GM21423 (cell line): ENCODE measurements around the gene KRTCAP3.
A peak's percentile ranks its signal among the peaks of the same experiment; 100 is the strongest.
"Not testable (repeated sequence)": the region's sequence is repeated elsewhere in the genome, so short reads cannot be mapped to it uniquely, and the experiment has no call there.

Source experiments
- ATAC-seq: cut with Tn5 transposase; IDR thresholded peaks from one replicate; pipeline ENCODE4 v1.9.1; 2021; ENCODE audit warnings: mild to moderate bottlenecking, moderate library complexity; ENCODE audit not compliant: unreplicated experiment

KRTCAP3 gene, protein sequence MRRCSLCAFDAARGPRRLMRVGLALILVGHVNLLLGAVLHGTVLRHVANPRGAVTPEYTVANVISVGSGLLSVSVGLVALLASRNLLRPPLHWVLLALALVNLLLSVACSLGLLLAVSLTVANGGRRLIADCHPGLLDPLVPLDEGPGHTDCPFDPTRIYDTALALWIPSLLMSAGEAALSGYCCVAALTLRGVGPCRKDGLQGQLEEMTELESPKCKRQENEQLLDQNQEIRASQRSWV

DNA sequence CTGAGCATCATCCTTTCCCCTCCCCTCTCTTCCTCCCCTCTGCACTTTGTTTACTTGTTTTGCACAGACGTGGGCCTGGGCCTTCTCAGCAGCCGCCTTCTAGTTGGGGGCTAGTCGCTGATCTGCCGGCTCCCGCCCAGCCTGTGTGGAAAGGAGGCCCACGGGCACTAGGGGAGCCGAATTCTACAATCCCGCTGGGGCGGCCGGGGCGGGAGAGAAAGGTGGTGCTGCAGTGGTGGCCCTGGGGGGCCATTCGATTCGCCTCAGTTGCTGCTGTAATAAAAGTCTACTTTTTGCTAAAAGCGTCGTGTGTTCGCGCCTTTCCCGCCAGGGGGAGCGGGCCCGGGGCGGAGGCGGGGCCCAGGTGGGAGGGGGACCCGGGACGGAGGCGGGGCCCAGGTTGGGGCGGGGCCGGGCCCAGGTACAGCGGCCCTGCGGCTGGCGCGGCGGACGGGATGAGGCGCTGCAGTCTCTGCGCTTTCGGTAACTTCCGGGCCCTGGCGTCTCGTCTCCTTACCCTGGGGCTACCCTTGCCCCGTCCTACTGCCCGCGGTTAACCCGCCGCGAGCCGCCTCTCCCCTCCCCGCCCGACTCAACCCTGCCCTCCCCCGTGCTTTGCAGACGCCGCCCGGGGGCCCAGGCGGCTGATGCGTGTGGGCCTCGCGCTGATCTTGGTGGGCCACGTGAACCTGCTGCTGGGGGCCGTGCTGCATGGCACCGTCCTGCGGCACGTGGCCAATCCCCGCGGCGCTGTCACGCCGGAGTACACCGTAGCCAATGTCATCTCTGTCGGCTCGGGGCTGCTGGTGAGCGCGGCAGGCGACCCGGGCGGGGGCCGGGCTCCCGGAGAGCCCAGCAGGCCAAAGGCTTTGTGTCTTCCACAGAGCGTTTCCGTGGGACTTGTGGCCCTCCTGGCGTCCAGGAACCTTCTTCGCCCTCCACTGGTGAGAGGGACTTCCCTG is at the start of gene KRTCAP3:
Gene KRTCAP3, plus strand, starts transcription at position 424 of the 962 bp plus-strand sequence. Its CDS starts 32 bp downstream, at position 456.
- ATAC-seq = no peak

DNA sequence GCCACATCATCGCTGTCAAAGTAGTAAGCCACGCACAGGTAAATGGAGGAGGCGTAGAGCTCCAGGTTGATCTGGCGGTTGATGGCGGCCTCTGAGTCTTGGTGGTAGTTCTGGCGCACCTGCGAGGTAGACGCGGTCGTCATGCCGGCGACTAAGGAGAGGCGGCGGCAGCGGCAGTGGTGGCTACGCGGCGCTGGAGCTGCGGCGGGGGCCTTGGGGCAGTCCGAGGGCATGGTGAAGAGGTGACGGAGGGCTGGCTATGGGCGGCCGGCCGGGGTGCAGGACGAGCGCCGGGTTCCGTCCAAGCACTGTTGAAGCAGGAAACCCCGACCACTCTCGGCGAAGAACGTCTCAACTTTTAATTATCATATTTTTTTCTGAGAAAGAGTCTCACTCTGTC is 49.0 kb upstream of the KRTCAP3 start:
- no peak for ATAC-seq

DNA sequence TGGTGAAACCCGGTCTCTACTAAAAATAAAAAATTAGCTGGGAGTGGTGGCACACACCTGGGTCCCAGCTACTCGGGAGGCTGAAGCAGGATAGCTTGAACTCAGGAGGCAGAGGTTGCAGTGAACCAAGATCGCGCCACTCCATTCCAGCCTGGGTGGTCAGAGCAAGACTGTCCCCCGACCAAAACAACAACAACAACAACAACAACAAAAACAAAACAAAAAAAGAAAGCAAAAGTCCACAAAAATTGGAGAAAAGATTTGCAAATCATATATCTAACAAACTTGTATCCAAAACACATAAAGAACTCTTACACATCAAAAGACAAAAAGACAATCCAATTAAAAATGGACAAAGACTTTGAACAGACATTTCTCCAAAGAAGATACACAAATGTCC is 43.2 kb upstream of the KRTCAP3 start:
- no peak for ATAC-seq

DNA sequence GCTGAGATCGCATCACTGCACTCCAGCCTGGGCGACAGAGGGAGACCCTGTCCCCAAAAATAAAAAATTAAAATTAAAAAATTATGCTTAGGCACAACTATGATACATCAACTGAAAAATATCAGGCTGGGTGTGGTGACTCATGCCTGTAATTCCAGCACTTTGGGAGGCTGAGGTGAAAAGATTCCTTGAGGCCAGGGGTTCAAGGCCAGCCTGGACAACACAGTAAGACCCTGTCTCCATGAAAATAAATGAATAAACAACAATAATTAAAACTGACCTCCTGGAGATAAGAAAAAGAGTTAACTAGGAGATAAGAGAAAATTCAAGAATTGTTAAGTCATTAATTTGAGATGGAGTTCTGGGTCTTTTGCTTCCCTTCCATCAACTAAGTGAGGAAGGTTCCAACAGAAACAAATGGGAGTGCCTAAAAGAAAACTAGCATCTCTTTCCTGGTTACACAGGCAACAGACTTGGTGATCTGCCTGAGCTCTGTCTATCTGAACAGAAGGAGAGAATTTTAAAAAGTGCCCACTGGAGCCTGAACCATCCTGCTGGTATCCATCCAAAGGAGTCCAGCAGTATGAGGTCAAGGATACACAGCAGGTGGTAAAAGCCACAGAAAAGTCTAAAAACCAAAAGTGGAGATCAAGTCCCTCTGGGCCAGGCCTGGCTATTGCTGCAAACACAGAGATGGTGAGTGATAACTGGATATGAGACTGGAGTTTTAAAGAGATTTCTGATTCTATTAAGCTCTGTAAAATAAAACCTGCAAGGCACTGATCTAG is 41.6 kb upstream of the KRTCAP3 start:
- no peak for ATAC-seq

DNA sequence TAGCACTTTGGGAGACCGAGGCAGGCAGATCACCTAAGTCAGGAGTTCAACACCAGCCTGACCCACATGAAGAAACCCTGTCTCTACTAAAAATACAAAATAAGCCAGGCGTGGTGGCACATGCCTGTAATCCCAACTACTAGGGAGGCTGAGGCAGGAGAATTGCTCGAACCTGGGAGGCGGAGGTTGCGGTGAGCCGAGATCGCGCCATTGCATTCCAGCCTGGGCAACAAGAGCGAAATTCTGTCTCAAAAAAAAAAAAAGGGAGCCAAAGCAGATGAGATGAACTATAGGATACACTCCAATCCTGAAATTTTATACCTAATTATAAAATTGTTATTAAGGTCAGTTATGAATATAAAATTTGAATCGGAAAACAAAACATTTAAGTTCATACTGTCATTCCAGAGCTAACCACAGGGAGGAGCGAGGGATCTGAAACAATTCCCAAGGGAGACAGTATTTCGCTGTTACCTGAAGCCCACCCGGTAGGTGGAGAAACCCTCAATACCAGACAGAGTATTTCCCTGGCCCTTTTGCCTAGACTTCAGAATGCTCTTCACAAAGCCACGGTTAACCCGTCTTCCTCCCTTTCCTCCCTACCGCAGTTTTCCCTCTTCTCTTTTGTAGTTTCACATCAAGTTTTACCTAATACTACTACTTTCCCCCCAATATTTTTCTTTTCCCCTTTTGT is 34.2 kb upstream of the KRTCAP3 start:
- no peak for ATAC-seq

DNA sequence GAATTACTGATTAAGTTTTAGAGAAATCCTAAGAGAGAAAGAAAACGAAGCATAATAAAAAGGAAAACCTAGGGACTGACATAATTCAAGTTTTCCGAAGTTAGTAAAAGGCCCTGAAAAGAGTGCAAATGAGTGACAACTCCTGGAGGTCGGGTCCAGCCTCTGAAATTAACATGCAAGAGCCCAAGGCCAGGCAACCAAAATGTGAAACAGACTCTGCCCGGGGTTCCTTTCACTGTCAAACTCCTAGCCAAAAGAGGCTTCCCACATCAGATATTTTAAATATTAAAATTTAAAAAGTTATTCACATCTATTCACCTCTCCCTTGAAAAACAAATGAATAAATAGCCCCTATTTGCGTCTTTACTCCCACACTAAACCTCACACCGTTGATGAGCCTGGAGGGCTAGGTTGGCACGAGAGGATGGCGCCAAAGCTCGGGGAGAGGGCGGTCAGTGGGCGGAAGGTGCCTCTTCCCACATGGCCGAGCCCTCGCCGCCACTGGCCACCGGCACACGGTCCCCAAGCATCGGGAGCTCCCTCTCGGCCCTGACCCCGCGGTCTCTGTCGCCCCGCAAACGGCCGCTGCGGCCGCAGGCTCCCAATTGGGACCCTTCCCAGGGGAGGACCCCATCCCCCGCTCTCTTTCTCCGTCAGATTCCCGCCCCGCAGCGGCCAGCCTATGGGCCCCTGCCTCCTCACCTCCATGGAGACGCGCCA is 33.4 kb upstream of the KRTCAP3 start:
- ATAC-seq = peak; percentile 32

DNA sequence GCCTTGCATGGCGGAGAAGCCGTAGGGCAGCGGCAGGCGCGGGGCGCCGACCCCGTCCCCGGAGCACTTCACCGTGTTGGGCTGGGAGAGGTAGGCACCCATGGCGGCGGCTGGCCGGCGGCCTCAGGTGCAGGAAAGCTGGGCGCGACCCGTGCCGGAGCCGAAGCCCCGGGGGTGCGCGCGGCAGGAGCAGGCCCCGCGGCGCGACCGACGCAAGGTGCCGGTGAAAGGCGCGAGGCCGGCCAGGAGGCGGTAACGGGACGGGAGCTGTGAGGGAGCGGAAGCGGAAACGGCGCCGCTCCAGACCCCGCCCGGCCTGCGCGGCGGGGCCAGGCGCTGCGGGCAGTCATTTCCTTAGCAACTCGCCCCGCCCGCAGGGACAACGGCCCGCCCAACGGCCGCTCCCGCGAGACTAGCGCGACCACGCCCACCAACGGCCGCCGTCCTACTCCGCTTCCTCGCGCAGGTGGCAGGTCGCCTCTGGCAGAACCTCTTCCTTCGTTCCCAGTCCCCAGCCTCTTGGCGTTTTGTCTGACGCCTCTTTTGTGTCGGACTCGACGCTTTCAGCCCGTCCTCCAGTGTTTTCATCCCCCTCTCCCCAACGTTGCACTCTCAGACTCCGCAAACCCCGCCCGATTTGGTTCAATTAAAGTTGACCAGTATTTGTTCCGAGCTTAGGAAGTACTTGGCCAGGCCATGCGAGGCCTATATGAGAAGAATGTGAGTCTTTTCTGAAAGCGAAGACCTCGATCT is 32.7 kb upstream of the KRTCAP3 start, which contains the start of gene PPM1G:
Gene PPM1G, minus strand, starts transcription at position 271 of the 753 bp plus-strand sequence. Its CDS starts 169 bp downstream, at position 102.
- ATAC-seq = peak; percentile 93

DNA sequence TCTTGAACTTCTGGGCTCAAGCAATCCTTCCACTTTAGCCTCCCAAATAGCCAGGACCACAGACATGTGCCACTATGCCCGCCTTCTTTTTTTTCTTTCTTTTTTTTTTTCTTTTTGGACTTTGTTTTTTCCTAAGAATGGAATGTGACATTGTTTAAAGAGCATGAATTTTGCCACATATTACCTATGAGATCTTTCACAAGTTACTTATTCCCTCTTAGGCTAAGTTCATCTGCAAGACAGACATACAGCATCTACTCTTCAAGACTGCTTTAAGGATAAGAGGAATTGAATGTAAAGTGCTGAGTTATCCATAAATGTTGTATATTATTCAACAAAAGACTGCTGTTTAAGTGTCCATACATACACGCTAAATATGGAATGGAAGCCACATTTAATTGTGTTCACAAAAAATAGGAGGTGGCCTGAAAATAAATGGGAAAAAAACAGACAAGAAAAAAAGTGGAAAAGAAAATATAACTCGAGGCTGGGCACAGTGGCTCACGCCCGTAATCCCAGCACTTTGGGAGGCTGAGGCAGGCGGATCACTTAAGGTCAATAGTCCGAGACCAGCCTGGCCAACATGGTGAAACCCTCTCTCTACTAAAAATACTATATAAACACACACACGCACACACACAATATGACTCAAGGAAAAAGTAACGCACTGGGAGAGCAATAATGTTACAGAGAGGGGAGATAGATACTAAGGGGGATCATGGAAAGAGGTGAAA is 29.6 kb upstream of the KRTCAP3 start:
- ATAC-seq = no peak

DNA sequence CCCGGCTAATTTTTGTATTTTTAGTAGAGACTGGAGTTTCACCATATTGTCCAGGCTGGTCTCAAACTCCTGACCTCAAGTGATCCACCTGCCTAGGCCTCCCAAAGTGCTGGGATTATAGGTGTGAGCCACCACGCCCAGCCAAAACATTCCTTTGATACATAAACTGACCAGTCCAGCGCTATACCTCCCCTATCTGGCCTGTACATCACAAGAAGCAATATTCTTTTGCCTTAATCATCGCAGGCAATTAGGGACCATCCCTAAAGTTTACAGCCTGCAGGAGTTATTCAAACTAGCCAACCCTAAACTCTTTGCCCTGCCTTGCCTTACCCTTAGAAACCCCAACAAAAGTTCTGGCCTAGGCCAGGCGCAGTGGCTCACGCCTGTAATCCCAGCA is 26.0 kb upstream of the KRTCAP3 start:
- no peak for ATAC-seq

DNA sequence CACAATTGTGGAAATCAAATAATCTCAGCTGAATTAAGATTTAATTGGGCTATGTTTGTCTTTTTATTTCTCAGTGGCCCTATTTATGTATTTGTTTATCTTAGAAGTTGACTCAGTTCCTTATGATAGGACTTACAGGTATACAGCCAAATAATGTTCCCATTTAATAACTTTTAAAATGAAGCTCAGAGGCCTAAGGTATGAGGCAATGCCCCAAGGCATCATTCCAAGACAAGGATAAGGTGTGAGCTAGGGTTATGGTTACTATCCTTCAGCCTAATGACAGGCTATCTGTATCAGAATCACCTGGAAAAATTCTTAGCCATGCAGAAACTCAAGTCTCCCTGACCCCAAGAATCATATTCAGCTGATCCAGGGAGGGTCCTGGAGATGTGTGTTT is 21.2 kb upstream of the KRTCAP3 start:
- no peak for ATAC-seq

DNA sequence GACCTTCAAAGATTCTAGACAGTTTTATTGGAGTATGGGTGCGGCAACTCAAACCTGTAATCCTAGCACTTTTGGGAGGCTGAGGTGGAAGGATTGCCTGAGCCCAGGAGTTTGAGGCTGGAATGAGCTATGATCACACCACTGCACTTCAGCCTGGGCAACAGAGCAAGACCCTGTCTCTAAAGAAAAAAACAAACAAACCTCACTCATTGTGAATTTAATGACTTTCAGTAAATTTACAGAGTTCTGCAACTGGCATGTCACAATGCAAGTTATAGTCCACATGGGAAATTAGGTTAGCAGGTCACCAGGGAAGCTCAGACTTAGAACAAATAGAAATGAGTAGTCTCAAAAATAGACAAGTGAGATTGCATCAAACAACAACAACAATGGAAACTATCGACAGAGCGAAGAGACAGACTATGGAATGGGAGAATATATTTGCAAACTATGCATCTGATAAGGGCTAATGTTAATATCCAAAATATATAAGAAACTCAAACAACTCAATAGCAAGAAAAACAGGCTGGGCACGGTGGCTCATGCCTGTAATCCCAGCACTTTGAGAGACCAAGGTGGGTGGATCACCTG is 20.4 kb upstream of the KRTCAP3 start:
- ATAC-seq = no peak

DNA sequence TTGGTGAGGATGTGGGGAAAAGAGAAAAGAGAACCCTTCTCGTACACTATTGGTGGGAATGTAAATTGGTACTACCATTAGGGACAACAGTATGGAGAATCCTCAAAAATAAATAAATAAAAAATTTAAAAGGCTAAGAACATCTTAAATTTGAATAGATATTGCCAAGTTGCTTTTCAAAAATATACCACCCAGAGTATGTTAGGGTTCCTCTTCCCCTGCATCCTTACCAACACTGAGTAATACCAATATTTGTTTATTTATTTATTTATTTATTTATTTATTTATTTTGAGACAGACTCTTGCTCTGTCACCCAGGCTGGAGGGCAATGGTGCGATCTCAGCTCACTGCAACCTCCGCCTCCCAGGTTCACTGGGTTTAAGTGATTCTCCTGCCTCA is 19.2 kb upstream of the KRTCAP3 start:
- no peak for ATAC-seq

DNA sequence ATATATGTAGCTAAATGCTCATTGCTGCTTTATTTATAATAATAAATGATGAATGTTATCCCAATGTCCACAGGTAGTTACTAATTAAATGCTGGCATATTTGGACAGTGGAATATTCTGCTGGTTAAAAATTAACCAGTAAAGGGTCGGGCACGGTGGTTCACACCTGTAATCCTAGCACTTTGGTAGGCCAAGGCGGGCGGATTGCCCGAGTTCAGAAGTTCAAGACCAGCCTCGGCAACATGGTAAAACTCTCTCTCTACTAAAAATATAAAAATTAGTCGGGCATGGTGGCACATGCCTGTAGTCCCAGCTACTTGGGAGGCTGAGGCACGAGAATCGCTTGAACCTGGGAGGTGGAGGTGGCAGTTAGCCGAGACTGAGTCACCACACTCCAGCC is 17.1 kb upstream of the KRTCAP3 start:
- not testable (repeated sequence) for ATAC-seq

DNA sequence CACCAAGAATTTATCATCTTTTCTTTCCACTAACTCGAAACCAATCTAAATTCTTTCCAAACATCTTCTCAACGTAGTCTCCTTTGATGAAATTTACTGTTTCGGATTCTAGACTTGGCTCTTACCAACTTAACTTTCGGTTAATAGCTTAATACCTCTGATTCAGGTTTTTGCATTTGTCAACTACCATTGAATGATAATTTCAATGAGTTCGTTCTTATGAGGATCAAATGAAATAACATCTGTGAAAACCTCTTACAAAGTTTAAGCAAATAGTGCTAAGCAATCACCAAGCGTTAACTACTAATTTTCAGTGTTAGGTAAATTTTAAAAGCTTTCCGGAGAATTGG is 14.3 kb upstream of the KRTCAP3 start:
- no peak for ATAC-seq

DNA sequence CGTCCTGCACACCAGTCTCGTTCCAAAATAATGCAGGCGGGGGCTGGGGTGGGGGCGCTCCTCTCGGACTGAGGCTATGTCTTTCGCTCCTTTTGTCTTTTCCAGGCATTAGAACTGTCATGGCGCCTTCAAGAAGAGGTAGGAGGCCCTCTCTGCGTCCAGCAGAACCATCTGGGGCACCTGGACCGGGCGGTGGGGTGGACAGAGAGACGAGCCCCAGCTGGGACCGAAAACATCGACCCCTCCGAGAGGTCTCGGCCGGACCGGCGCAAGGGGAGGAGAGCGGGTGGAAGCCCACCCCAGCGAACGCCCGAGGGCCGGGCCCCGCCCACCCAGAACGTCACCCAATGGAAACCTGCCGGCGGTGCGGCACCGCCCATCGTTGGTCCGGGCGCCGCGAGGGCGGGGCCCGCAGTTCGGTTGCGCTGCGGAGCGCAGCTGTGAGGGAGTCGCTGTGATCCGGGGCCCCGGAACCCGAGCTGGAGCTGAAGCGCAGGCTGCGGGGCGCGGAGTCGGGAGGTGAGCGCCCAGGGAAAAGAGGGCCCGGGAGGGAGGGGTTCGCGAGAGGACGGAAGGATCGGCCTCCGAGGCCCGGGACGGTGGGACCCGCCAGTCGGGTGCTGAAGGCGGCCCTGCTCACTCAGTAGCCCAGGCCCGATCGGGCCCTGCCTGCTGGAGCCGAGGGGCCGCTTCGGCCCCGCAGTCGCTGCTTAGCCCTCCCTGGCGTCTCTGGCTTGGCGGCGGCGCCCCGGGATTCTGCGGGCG is 13.8 kb upstream of the KRTCAP3 start, which contains the start of gene NRBP1:
Gene NRBP1, plus strand, starts transcription at position 419 of the 765 bp plus-strand sequence. CDS start 4,643 bp downstream, outside the sequence.
- ATAC-seq = peak; percentile 82

DNA sequence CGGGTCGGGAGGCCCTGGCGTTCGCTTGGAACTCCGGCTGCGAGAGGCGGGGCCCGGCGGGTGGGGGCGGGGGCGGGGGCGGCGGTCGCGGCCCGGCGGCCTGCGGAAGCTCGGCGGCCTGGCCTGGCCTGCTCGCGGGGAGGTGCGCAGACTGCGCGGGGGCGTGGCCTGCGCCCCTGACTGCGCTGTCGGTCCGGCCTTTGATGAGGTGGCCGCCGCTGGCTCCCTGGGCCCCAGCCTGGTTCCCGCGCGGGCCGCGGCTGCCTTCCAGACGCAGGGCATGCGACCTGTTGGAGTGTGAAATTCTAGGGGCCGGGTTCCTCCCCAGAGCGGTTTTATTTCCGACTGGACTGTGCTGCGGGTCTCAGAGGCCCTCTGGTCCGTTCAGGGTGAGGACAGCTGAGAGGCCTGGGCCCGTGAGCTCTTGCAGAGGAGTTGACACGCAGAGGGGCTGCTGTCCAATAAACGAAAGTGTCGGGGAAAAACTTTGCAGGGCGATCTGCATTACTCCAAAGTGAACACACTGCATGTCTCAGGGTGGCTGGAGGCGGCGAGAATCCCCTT is 13.1 kb upstream of the KRTCAP3 start:
- peak; percentile 70 for ATAC-seq

DNA sequence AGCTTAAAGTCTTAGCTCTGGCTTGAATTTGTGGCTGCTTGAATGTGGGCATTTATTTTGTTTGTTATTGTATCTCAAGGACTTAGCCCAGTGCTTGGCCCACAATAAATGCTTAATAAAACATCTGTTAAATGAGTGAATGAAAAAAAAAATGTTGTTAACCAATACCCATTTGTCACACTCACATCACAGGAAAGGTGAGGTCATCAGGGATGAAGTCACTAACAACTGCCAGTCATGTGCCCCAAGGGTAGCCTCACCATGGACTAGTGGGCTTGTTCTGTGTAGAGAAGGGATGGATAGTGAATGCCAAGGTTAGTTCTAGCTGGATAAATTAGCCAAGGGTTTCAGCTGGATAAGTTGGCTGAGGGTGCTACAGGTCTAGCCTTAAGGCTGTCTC is 10.8 kb upstream of the KRTCAP3 start:
- no peak for ATAC-seq
